HG02759 (cell line): ENCODE data around the gene FADS2.
A peak's percentile ranks its signal among the peaks of the same experiment; 100 is the strongest.

Experiments used
- ATAC-seq: cut with Tn5 transposase; IDR thresholded peaks from one replicate; pipeline ENCODE4 v1.9.1; 2021; ENCODE audit warnings: mild to moderate bottlenecking, moderate library complexity; ENCODE audit not compliant: unreplicated experiment

The FADS2 gene

GRCh38 chr11:61817471-61818202, 10.5 kb upstream of the FADS2 start:
- no peak for ATAC-seq

GRCh38 chr11:61820174-61820573, 7.9 kb upstream of the FADS2 start:
- ATAC-seq, result no peak

GRCh38 chr11:61826930-61827570, 1.1 kb upstream of the FADS2 start:
- peak; percentile 1 for ATAC-seq

GRCh38 chr11:61828379-61828628, 204 bp downstream of the FADS2 start:
- no peak for ATAC-seq

- ATAC-seq, result no peak
Observed at GRCh38 chr11:61828629-61829407, 718 bp downstream of the FADS2 start.

GRCh38 chr11:61829806-61830205, 1.7 kb downstream of the FADS2 start:
- ATAC-seq, result no peak

GRCh38 chr11:61830237-61831105, 2.4 kb downstream of the FADS2 start:
- no peak for ATAC-seq

- ATAC-seq, result no peak
Observed at GRCh38 chr11:61832207-61832606, 4.1 kb downstream of the FADS2 start.

- no peak for ATAC-seq
Observed at GRCh38 chr11:61832754-61833153, 4.7 kb downstream of the FADS2 start.

- no peak for ATAC-seq
Observed at GRCh38 chr11:61833471-61833870, 5.4 kb downstream of the FADS2 start.

- ATAC-seq, result no peak
Observed at GRCh38 chr11:61833926-61834277, 5.8 kb downstream of the FADS2 start.

- peak; percentile 97 for ATAC-seq
Observed at GRCh38 chr11:61834278-61835048, 6.4 kb downstream of the FADS2 start.

- ATAC-seq, result no peak
Observed at GRCh38 chr11:61836193-61836592, 8.1 kb downstream of the FADS2 start.

- ATAC-seq, result no peak
Observed at GRCh38 chr11:61837411-61838005, 9.4 kb downstream of the FADS2 start.

GRCh38 chr11:61838501-61838900, 10.4 kb downstream of the FADS2 start:
- ATAC-seq, result no peak

- ATAC-seq, result no peak
Observed at GRCh38 chr11:61838921-61839320, 10.8 kb downstream of the FADS2 start.

GRCh38 chr11:61839742-61840141, 11.6 kb downstream of the FADS2 start:
- no peak for ATAC-seq

GRCh38 chr11:61840371-61840770, 12.3 kb downstream of the FADS2 start:
- no peak for ATAC-seq

GRCh38 chr11:61841636-61842527, 13.8 kb downstream of the FADS2 start:
- no peak for ATAC-seq
